HepG2 (cell line): Measurements from ENCODE around the gene RIPK1. TPM values are rescaled to one million over a fixed set of nuclear protein-coding genes. Genes with fewer than 3 reads are reported as not detected.

Experiments used
- ARNTL ChIP-seq: sonication (generic); formaldehyde crosslinking; IDR thresholded peaks from 2 replicates; pipeline ENCODE4 v1.4.0; 2020; ENCODE audit warnings: mild to moderate bottlenecking, missing genetic modification reagents
- KLF11 ChIP-seq: IDR thresholded peaks from 2 replicates; pipeline ENCODE4 v1.6.1; 2016; ENCODE audit warnings: missing compliant biosample characterization
- MAF1 ChIP-seq: sonication (generic); formaldehyde crosslinking; IDR thresholded peaks from 2 replicates; pipeline ENCODE4 v1.5.0; 2020; ENCODE audit warnings: missing genetic modification reagents, borderline replicate concordance
- MAFK ChIP-seq, 2 experiments: IDR thresholded peaks in 1 of 2; conservative IDR thresholded peaks in 1 of 2; 2 replicates each; pipeline ENCODE4 v1.6.1; 2011; ENCODE audit warnings: improper control_type of control experiment in 2 of 2, low read length in 2 of 2
- MTA3 ChIP-seq: sonication (generic); formaldehyde crosslinking; IDR thresholded peaks from 2 replicates; pipeline ENCODE4 v1.4.0; 2020; ENCODE audit warnings: missing genetic modification reagents
- NR2F6 ChIP-seq, 2 experiments: IDR thresholded peaks; 2 replicates each; pipeline ENCODE4 v1.6.1; 2016; ENCODE audit warnings: antibody characterized with exemption in 1 of 2, mild to moderate bottlenecking in 1 of 2
- PCBP1 ChIP-seq: fragments of 200-400 bp; formaldehyde crosslinking; IDR thresholded peaks from 2 replicates; pipeline ENCODE4 v1.6.1; 2017; ENCODE audit warnings: mild to moderate bottlenecking, low read depth, low read length, borderline replicate concordance
- PLRG1 ChIP-seq: fragments of 450-650 bp; conservative IDR thresholded peaks from 2 replicates; pipeline ENCODE4 v1.6.1; 2016
- RELA ChIP-seq: sonication (generic); formaldehyde crosslinking; IDR thresholded peaks from 2 replicates; pipeline ENCODE4 v1.4.0; 2020; ENCODE audit warnings: missing genetic modification reagents
- UBTF ChIP-seq: sonication (generic); formaldehyde crosslinking; IDR thresholded peaks from 2 replicates; pipeline ENCODE4 v1.4.0; 2020; ENCODE audit warnings: mild to moderate bottlenecking, missing genetic modification reagents
- YEATS4 ChIP-seq: sonication (generic); formaldehyde crosslinking; IDR thresholded peaks from 2 replicates; pipeline ENCODE4 v1.4.0; 2020; ENCODE audit warnings: missing genetic modification reagents, borderline replicate concordance
- ZBTB26 ChIP-seq: IDR thresholded peaks from 2 replicates; pipeline ENCODE4 v1.6.1; 2016; ENCODE audit warnings: missing compliant biosample characterization, missing genetic modification reagents, borderline replicate concordance
- ZBTB34 ChIP-seq: sonication (generic); formaldehyde crosslinking; IDR thresholded peaks from 2 replicates; pipeline ENCODE4 v1.8.0; 2022; ENCODE audit warnings: mild to moderate bottlenecking, missing genetic modification reagents
- ZFAT ChIP-seq: sonication (generic); formaldehyde crosslinking; conservative IDR thresholded peaks from 2 replicates; pipeline ENCODE4 v1.8.1; 2023; ENCODE audit warnings: missing genetic modification reagents, inconsistent platforms
- ZMAT5 ChIP-seq: sonication (generic); formaldehyde crosslinking; IDR thresholded peaks from 2 replicates; pipeline ENCODE4 v1.5.0; 2020; ENCODE audit warnings: mild to moderate bottlenecking, low read depth, missing genetic modification reagents, borderline replicate concordance
- ZNF224 ChIP-seq: sonication (generic); formaldehyde crosslinking; IDR thresholded peaks from 2 replicates; pipeline ENCODE4 v1.5.0; 2020; ENCODE audit warnings: mild to moderate bottlenecking, missing genetic modification reagents
- ZNF350 ChIP-seq: sonication (generic); formaldehyde crosslinking; IDR thresholded peaks from 2 replicates; pipeline ENCODE4 v1.4.0; 2020; ENCODE audit warnings: mild to moderate bottlenecking, low read depth, missing genetic modification reagents, borderline replicate concordance
- ZNF446 ChIP-seq: sonication (generic); formaldehyde crosslinking; IDR thresholded peaks from 2 replicates; pipeline ENCODE4 v1.5.0; 2020; ENCODE audit warnings: mild to moderate bottlenecking, missing genetic modification reagents
- ZNF530 ChIP-seq: sonication (generic); formaldehyde crosslinking; IDR thresholded peaks from 2 replicates; pipeline ENCODE4 v1.5.0; 2020; ENCODE audit warnings: low read depth, mild to moderate bottlenecking, missing genetic modification reagents
- ZNF678 ChIP-seq: sonication (generic); formaldehyde crosslinking; IDR thresholded peaks from 2 replicates; pipeline ENCODE4 v1.4.0; 2020; ENCODE audit warnings: mild to moderate bottlenecking, missing genetic modification reagents
- ZNF713 ChIP-seq: sonication (generic); formaldehyde crosslinking; IDR thresholded peaks from 2 replicates; pipeline ENCODE4 v1.4.0; 2020; ENCODE audit warnings: mild to moderate bottlenecking, missing genetic modification reagents
- ZNF879 ChIP-seq: sonication (generic); formaldehyde crosslinking; IDR thresholded peaks from 2 replicates; pipeline ENCODE4 v1.8.1; 2023; ENCODE audit warnings: missing genetic modification reagents
- ZSCAN20 ChIP-seq: sonication (generic); formaldehyde crosslinking; IDR thresholded peaks from 2 replicates; pipeline ENCODE4 v1.4.0; 2020; ENCODE audit warnings: missing genetic modification reagents, mild to moderate bottlenecking, borderline replicate concordance
- polyA plus RNA-seq, 8 experiments: library from polyadenylated mRNA; depleted of rRNA in 3 of 8; stranded (reverse) in 7 of 8; unstranded in 1 of 8; fragments of >200 nt; fragmentation: Illumina TruSeq in 4 of 8; extraction: Trizol in 4 of 8; gene quantifications; 2 replicates each; pipeline versions ENCODE4 v1.2.1 to v1.2.3, GENCODE V29; 2011 to 2016; ENCODE audit warnings: low read depth in 4 of 8, missing spikeins in 1 of 8, mixed read lengths in 1 of 8; ENCODE audit not compliant: insufficient read depth in 1 of 8
- total RNA-seq, 5 experiments: library from RNA; depleted of rRNA; stranded (reverse); fragments of >200 nt; fragmentation: Illumina TruSeq; extraction: Trizol; gene quantifications; 2 replicates each; pipeline ENCODE4 v1.2.3, GENCODE V29; 2016; ENCODE audit warnings: low read depth in 1 of 5

Gene RIPK1
- total and polyA plus RNA-seq, 2 of the 13 experiments (the other 11 are each of a cell fraction or from before 2014, with no cell fraction given), result 9.0 to 10.3 TPM

GRCh38 chr6:3068329-3069214, at the start of gene RIPK1 (continued):
- TF ChIP-seq KLF11 (CRISPR knock-in tag) (0 out of 2 replicates have a peak, but pooled peaks have one; percentile 83), ZBTB34 (CRISPR knock-in tag) (no peak; the same call in 1 of the 2 replicates), NR2F6 (IDR thresholded peaks at IDR 0.05) (0 out of 2 replicates have a peak, but pooled peaks have one; percentile 41), NR2F6 (CRISPR knock-in tag; IDR thresholded peaks at IDR 0.05) (peak; percentile 61; the same call in 1 of the 2 replicates), PLRG1 (no peak), ZNF224 (CRISPR knock-in tag) (peak; percentile 83), ZNF530 (CRISPR knock-in tag) (no peak), ZNF350 (CRISPR knock-in tag) (0 out of 2 replicates have a peak, but pooled peaks have one; percentile 60), PCBP1 (no peak), ZNF446 (CRISPR knock-in tag) (peak; percentile 94; the same call in 1 of the 2 replicates), ZMAT5 (CRISPR knock-in tag) (no peak), ZSCAN20 (peak; percentile 87; the same call in 1 of the 2 replicates), MAF1 (CRISPR knock-in tag) (peak; percentile 88), MTA3 (CRISPR knock-in tag) (no peak), ZNF879 (no peak), UBTF (CRISPR knock-in tag) (peak; percentile 90), ZNF713 (CRISPR knock-in tag) (0 out of 2 replicates have a peak, but pooled peaks have one; percentile 21), ARNTL (CRISPR knock-in tag) (no peak), RELA (CRISPR knock-in tag) (no peak), YEATS4 (peak; percentile 99), ZFAT (CRISPR knock-in tag) (no peak), ZBTB26 (CRISPR knock-in tag) (no peak), MAFK (conservative IDR thresholded peaks at IDR 0.05 in 1 of 2, IDR thresholded peaks at IDR 0.05 in 1 of 2; ENCODE audit: low read length in 2 of 2) (no peak), ZNF678 (CRISPR knock-in tag) (no peak)
